HFFc6 (cell line): ENCODE data around the gene SORBS2. TPM values are rescaled to one million over a fixed set of nuclear protein-coding genes. Genes with fewer than 3 reads are reported as not detected.

Experiments used
- DNase-seq: peaks from one replicate; pipeline ENCODE4 v3.0.0-alpha.2; 2018
- H3K27ac Mint-ChIP-seq: 2 replicates; pipeline ENCODE4 v1.8.0; 2020; ENCODE audit warnings: mild to moderate bottlenecking, mixed read lengths
- H3K27me3 Mint-ChIP-seq: 2 replicates; pipeline ENCODE4 v1.8.0; 2021; ENCODE audit warnings: mild to moderate bottlenecking, moderate library complexity, mixed read lengths; ENCODE audit not compliant: insufficient read depth
- H3K36me3 Mint-ChIP-seq: 2 replicates; pipeline ENCODE4 v1.8.0; 2021; ENCODE audit warnings: low read depth, mixed read lengths
- H3K4me1 Mint-ChIP-seq: 2 replicates; pipeline ENCODE4 v1.8.0; 2020; ENCODE audit warnings: low read depth, mixed read lengths
- H3K4me3 Mint-ChIP-seq: 2 replicates; pipeline ENCODE4 v1.8.0; 2020; ENCODE audit warnings: mild to moderate bottlenecking, moderate library complexity, mixed read lengths
- H3K9me3 Mint-ChIP-seq: 2 replicates; pipeline ENCODE4 v1.8.0; 2020; ENCODE audit warnings: mild to moderate bottlenecking, mixed read lengths
- CTCF ChIP-seq: fragments of 200-600 bp; sonication (generic); IDR thresholded peaks from 2 replicates; pipeline ENCODE4 v1.5.0; 2021; ENCODE audit warnings: antibody characterized with exemption, mild to moderate bottlenecking
- total RNA-seq, 6 experiments: library from RNA; stranded (reverse); fragmentation: NEBNext Ultra II Directional; extraction: Animal tissue kit (Norgen Biotek cat#: 25700); gene quantifications; 2 replicates in 1 of 6; 3 replicates in 5 of 6; pipeline ENCODE4 v1.2.3, GENCODE V29; 2021

The SORBS2 gene
- total RNA-seq, 6 experiments from 2014 or later, result 0.48 to 3.6 (median 0.72) TPM

DNA sequence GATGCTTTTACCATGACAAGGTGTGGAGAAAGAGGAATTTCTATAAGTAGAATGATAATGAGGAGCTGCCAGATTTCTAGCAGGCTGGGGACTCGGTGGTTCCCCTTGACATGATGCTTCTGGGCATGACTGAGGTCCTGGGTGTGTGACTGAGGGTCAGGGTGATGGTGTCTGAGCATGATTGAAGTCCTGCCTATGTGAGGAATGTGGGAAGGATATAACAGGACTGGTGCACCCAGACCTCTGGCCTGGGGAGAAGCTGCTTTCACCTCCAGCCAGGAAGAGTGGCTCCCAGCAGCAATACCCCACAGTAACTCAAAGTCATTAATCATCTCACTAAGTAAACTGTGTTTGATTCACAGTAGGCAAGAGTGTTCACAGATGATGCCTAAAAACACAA, 17.4 kb downstream of the SORBS2 start:
- Mint-ChIP-seq H3K4me1 (peaks cover 50% of the 10 kb centered on the region), H3K27me3 (peaks cover 2% of the 10 kb centered on the region), H3K27ac (no peak overlapping the region; the same call in 1 of the 2 replicates), H3K4me3 (no peak overlapping the region), H3K36me3 (no peaks in the 10 kb centered on the region), H3K9me3 (no peaks in the 10 kb centered on the region)
- TF ChIP-seq CTCF, result no peak
- DNase-seq, result no peak

DNA sequence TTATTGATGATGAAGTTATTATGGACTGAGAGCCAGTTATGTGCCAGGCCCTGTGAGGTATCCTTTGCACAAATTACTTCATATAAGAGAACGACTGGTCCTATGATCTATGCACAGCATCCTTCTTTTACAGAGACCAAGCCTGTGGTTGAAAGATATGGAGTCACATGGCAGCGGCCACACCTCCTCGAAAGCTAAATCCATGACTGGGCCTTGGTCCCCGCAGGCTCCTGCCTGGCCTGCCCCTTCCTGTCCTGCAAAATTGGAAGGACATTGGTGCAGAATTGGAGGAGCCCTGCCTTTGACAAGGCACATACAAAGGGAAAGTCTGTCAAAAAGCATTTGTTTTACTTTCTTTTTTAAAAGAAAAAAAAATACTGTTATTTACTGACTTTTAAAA, 18.3 kb downstream of the SORBS2 start:
- Mint-ChIP-seq H3K27me3 (peaks cover 2% of the 10 kb centered on the region), H3K4me1 (peaks cover 50% of the 10 kb centered on the region), H3K27ac (no peak overlapping the region), H3K4me3 (no peak overlapping the region), H3K36me3 (no peaks in the 10 kb centered on the region), H3K9me3 (no peaks in the 10 kb centered on the region)
- no peak for DNase-seq
- TF ChIP-seq CTCF, result no peak

DNA sequence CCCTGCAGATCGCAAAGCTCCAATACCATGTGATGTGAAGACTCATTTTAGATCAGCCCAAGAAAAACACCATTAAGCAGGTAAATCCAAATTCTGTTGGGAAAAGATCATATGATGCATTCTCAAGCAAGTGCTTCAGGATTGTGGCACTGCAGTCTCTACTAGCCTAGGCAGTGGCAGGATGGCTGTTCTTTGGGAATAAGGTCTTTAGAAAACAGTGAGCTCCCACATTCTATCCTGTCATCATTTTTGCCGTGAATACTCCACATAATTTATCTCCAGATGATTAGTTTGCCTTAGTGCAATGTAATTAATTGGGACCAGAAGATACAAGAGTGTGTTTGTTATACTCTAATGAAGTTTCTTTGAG, 18.9 kb downstream of the SORBS2 start:
- H3K4me1 Mint-ChIP-seq, result peaks cover 50% of the 10 kb centered on the region
- no peaks in the 10 kb centered on the region for H3K36me3 Mint-ChIP-seq
- H3K9me3 Mint-ChIP-seq, result no peaks in the 10 kb centered on the region
- H3K27me3 Mint-ChIP-seq, result peaks cover 2% of the 10 kb centered on the region
- DNase-seq, result no peak
- no peak overlapping the region for H3K4me3 Mint-ChIP-seq
- 0 out of 2 replicates have a peak overlapping the region, but pooled peaks have one; percentile 8 for H3K27ac Mint-ChIP-seq
- TF ChIP-seq CTCF, result no peak

DNA sequence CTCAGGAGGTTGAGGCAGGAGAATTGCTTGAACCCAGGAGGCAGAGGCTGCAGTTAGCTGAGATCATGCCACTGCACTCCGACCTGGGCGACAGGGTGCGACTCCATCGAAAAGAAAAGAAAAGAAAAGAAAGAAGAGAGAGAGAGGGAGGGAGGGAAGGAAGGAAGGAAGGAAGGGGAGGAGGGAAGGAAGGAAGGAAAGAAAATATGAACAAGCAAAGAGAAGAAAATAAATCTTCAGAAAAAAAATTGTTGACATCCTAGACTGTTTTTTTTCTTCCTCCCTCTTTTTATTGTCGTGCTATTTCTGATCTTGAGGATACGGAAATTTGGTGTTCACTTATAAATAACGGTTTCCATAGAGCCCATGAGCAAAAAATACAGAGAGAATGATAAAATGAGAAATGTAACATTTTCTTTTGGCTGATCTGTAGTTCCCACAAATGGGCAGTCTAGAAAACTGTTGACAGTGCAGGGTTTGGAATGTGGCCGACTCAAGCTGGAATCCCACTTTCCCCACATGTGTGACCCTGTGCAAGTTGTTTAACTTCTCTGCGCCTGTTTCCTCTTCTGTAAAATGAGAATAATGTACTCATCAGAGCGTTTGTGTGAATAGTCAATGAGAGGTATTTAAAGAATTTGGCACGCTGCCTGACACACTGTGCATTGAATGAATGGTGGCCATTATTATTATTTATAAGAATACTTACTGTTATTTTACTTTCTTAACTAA, 19.4 kb downstream of the SORBS2 start:
- no peak for TF ChIP-seq CTCF
- Mint-ChIP-seq H3K27me3 (peaks cover 2% of the 10 kb centered on the region), H3K27ac (peak overlapping the region; percentile 50), H3K4me1 (peaks cover 50% of the 10 kb centered on the region), H3K9me3 (no peaks in the 10 kb centered on the region), H3K36me3 (no peaks in the 10 kb centered on the region), H3K4me3 (peak overlapping the region; percentile 56; the same call in 1 of the 2 replicates)
- DNase-seq, result peak; percentile 90

- no peaks in the 10 kb centered on the region for H3K9me3 Mint-ChIP-seq
- no peak for TF ChIP-seq CTCF
- no peaks in the 10 kb centered on the region for H3K27me3 Mint-ChIP-seq
- H3K4me3 Mint-ChIP-seq, result no peak overlapping the region
- H3K4me1 Mint-ChIP-seq, result peaks cover 12% of the 10 kb centered on the region
- no peak for DNase-seq
- H3K36me3 Mint-ChIP-seq, result no peaks in the 10 kb centered on the region
- H3K27ac Mint-ChIP-seq, result no peak overlapping the region
Measured at GRCh38 chr4:185787926-185788679, 23.9 kb downstream of the SORBS2 start.
